ENCODE results near the gene CTNNBL1.

GRCh38 chr20:37866051-37866450 is 172.2 kb downstream of the CTNNBL1 start:
- no peak for TF ChIP-seq CTCF (IDR thresholded peaks at IDR 0.05; ENCODE audit: insufficient read depth, low read depth, low read length)
- TF ChIP-seq EZH2 (IDR thresholded peaks at IDR 0.05; ENCODE audit: insufficient read depth, low read length) = no peak
